ENCODE data around the gene EXOC3L1.

EXOC3L1 gene

DNA sequence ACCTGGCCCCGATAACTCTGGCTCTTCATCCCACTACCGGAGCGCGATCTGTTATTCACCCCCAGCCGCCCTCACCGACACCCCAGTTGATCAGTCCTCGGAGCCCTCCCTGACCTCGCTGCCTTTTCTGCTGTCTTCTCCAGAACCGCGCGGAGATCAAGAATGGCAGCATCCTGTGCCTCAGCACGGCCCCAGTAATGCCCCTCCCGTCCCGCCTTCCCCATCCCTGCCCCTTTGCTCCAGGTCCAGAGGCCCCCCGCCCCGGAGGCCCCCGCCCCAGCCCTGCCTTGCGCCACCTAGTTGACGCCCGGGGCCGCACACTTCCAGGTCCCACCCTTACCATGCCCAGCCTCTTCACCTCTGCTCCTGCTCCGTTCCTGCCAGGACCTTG, 9.9 kb upstream of the EXOC3L1 start:
- H3K27ac ChIP-seq, result peak overlapping the region; percentile 81
- DNase-seq (ENCODE audit: low read depth, low spot score), result no peak

- H3K27ac ChIP-seq, result peak within 1 kb of the TSS; percentile 81
- no peak for DNase-seq (ENCODE audit: low read depth, low spot score)
Observed at GRCh38 chr16:67199011-67199807, 9.3 kb upstream of the EXOC3L1 start, which contains the start of gene ELMO3. TSS of gene ELMO3 (plus strand) at chr16:67199131. CDS start at chr16:67199327, 196 bp downstream.

- peak; percentile 36 for DNase-seq (ENCODE audit: low read depth, low spot score)
Observed at GRCh38 chr16:67198238-67198734, 8.3 kb upstream of the EXOC3L1 start.

GRCh38 chr16:67197704-67198103, 7.8 kb upstream of the EXOC3L1 start:
- peak overlapping the region; percentile 81 for H3K27ac ChIP-seq

More at GRCh38 chr16:67198238-67198734, 8.3 kb upstream of the EXOC3L1 start:
- H3K27ac ChIP-seq, result peak overlapping the region; percentile 81

GRCh38 chr16:67196881-67197280, 6.9 kb upstream of the EXOC3L1 start:
- no peak overlapping the region for H3K27ac ChIP-seq

More at GRCh38 chr16:67197704-67198103, 7.8 kb upstream of the EXOC3L1 start:
- DNase-seq (ENCODE audit: low read depth, low spot score), result no peak

GRCh38 chr16:67195676-67196075, 5.7 kb upstream of the EXOC3L1 start:
- no peak for DNase-seq (ENCODE audit: low read depth, low spot score)
- no peak overlapping the region for H3K27ac ChIP-seq

More at GRCh38 chr16:67196881-67197280, 6.9 kb upstream of the EXOC3L1 start:
- DNase-seq (ENCODE audit: low read depth, low spot score), result no peak

GRCh38 chr16:67194260-67194659, 4.3 kb upstream of the EXOC3L1 start:
- no peak for DNase-seq (ENCODE audit: low read depth, low spot score)
- H3K27ac ChIP-seq, result no peak overlapping the region

DNA sequence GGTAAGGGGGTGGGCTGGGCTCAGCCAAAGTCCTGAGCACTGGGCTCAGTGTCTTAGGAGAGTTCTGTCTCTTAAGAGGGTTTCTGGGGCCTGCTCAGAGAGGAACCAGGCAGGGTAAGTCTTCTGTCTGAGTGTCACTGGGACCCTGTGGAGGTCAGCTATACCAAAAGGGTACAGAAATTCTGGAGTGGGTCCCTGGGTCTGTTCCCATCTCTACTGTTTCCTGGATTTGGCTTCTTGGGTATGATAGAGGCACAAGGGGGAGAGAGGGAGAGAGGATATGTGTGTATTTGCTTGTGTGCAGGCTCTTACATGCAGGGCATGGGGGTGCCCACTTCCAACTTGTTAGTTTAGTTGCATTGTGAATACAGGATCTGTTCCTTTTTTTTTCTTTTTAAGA, 3.6 kb upstream of the EXOC3L1 start:
- H3K27ac ChIP-seq, result no peak overlapping the region
- no peak for DNase-seq (ENCODE audit: low read depth, low spot score)

DNA sequence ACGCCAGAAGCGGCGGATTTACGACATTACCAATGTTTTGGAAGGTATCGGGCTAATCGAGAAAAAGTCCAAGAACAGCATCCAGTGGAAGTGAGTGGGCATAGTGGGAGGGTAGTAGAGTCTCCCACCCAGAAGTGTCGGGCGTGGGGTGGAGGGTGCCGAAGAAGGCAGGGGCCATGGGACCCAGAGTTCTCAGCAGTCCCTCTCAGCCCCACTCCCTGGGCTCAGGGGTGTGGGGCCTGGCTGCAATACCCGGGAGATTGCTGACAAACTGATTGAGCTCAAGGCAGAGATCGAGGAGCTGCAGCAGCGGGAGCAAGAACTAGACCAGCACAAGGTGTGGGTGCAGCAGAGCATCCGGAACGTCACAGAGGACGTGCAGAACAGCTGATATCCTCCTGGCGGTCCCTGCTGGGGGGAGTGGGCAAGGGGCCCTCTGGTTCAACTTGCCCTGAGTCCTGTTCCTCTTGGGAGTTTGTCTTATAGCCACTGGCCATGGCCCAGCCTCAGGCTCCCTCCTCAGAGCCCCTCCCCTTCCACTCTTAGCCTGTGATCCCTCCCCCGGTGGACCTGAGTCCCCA, 2.9 kb upstream of the EXOC3L1 start:
- DNase-seq (ENCODE audit: low read depth, low spot score), result no peak
- peak overlapping the region; percentile 56 for H3K27ac ChIP-seq

DNA sequence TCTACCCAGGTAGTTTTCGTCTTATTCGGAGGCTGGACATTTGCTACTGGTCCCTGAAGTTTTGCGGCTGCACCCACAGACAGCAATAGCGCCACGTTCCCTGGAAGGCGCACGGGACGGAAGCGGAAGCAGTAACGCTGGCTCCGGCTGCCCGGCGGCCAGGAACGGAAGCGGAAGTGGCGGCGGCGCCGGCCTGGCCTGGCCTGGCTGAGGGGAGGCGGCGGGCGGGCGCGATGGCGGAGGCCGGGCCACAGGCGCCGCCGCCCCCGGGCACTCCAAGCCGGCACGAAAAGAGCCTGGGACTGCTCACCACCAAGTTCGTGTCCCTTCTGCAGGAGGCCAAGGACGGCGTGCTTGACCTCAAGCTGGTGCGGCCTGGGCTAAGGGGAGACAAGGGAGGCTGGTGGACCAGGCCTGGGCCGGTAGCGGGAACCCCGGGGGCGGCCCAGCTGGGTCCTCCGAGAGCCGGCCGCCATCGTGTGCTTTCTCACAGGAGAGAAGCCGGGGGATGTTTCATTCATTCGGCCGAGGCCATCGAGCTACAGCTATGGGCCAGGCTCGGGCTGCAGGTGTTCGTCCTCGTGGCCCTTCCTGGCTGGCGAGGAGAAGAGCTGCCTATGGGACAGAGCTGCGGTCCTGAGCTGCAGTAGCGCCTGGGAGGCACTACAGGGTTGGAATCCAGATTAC, 2.2 kb upstream of the EXOC3L1 start, which contains the start of gene E2F4:
Gene E2F4 (plus strand): TSS at position 161 of the 687 bp plus-strand sequence. CDS start 73 bp downstream, at position 234.
- peak within 1 kb of the TSS; percentile 56 for H3K27ac ChIP-seq
- peak; percentile 75 for DNase-seq (ENCODE audit: low read depth, low spot score)

GRCh38 chr16:67191411-67191994, 1.6 kb upstream of the EXOC3L1 start:
- no peak overlapping the region for H3K27ac ChIP-seq
- DNase-seq (ENCODE audit: low read depth, low spot score), result no peak

- no peak for DNase-seq (ENCODE audit: low read depth, low spot score)
- no peak overlapping the region for H3K27ac ChIP-seq
Observed at GRCh38 chr16:67190448-67191399, 788 bp upstream of the EXOC3L1 start.

DNA sequence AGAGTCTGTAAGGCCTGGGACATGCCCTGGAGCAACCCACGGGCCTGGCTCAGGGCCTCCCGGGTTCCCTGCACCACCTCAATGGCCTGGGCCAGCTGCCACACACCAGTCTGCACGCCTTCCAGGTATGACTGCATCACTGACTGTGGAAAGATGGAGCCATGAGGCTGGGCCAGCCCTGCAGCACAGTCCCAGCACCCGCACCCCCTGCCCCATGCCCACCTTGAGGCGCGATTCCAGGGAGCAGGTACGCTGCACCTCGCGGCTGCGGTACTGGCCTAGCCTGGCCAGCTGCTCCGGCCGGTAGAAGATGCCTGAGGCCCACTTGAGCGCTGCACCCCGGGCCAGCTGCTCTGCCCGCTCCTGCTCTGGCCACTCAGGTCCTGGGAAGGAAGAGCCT, 1.1 kb downstream of the EXOC3L1 start:
- DNase-seq (ENCODE audit: low read depth, low spot score), result no peak
- H3K27ac ChIP-seq, result no peak overlapping the region

DNA sequence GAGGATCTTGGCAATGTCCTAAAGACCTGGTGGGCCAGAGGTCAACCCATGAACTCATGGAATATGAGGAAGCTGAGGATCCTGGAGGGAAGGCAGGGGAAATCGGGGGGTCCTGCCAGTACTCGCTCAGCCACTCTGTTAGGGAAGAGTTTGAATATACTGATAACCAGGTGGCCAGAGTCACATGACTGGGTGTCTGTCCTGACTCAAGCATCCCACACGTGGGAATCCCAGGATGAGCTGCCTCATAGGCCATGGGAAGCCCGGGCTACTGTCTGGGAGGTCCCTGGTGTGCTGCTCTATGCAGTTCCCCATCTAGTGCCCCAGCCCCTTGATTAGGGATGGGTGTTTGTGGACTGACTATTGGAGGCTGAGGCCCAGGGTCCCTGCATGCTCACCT, 1.6 kb downstream of the EXOC3L1 start:
- no peak overlapping the region for H3K27ac ChIP-seq
- DNase-seq (ENCODE audit: low read depth, low spot score), result no peak

- H3K27ac ChIP-seq, result no peak overlapping the region
- no peak for DNase-seq (ENCODE audit: low read depth, low spot score)
Observed at GRCh38 chr16:67187175-67187890, 2.6 kb downstream of the EXOC3L1 start.

DNA sequence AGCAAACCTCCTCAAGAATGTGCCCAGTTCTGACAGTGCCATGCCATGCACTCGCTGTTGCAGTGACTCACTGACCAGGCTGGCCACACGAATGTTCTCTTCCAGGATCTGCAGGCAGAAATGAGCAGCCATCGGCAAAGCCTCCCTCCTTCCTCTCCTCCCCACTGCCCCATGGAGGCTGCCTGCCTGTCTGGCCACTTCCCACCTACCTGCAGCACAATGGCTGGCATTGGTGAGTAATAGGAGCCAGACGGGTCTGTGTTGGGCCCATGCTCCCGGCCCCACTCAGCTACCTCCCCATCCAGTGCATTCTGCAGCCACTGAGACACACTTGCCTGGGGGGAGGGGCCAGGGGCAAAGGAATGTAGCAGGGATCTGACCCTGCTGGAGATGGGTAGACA, 3.4 kb downstream of the EXOC3L1 start:
- no peak for DNase-seq (ENCODE audit: low read depth, low spot score)
- no peak overlapping the region for H3K27ac ChIP-seq

DNA sequence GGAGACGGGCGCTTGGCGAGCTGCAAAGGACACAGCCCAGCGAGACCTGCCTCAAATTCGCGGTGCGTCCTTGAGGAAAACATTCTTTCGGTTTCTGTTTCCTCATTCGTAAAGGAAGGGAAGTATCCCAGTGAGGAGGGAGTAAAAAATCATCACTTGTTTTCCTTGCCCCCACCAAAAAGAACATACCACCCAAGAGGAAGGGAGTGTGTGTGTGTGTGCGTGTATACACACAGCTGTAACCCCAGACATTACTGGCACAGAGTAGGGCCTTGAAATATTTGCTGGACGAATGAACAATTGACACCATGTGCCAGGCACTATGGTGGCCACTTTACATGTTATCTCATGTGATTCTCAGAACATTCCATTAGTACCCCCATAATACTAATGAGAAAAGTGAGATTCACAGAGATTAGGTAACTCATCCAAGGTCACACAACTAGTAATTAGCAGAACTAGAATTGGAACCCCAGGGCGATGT, 4.2 kb downstream of the EXOC3L1 start:
- H3K27ac ChIP-seq, result no peak overlapping the region
- DNase-seq (ENCODE audit: low read depth, low spot score), result no peak

DNA sequence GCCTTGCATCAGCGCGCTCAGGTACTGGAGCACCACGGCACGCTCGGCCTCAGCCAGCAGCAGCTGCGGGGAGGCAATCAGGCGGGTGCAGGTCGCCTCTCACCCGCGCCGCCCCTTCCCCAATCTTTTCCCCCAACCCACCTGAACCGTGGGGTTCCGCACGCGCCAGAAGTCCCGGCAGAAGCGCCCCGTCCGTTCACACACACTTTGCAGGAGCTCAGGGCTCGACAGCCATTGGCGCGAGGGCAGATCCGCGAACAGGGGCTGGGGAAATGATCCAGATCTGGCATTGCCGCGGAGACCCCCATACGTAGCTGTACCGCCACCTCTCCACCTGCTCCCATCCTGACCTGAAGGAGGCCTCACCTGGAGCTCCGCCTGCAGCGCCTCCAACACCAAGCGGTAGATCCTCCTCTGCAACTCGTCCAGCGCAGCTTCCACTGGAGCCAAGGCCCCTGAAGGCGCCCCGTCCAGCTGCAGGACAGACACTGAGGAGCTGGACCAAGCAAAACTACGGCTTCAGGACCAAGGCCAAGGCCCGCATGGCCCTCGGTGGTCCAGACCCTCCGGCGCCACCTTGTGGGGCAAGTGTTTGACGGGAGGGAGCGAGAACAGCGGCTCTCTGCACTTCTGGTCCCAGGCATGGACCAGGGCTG, 4.8 kb downstream of the EXOC3L1 start:
- no peak for DNase-seq (ENCODE audit: low read depth, low spot score)
- H3K27ac ChIP-seq, result no peak overlapping the region

All from epithelial cell of prostate (primary cell).